ENCODE measurements around the gene PRR16.

DNA sequence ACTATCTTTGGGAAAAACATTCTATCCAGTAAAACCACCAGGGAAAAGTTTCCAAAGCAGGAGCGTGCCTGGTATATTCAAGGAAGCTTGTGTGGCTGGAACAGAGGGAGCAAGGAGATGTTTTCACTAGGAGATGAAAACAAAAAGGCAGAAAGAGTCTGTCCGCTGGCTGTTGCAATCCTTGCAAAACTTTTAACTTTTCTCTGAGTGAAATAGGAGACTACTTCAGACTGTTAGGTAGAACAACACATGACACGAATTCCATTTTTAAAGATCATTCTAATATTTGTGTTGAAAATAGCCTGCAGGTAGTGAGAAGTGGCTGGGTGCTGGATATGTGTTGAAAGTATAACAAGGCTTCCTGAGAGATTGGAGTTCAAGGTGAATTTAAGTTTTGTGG, 69.5 kb downstream of the PRR16 start:
- TF ChIP-seq, protein P1, sequence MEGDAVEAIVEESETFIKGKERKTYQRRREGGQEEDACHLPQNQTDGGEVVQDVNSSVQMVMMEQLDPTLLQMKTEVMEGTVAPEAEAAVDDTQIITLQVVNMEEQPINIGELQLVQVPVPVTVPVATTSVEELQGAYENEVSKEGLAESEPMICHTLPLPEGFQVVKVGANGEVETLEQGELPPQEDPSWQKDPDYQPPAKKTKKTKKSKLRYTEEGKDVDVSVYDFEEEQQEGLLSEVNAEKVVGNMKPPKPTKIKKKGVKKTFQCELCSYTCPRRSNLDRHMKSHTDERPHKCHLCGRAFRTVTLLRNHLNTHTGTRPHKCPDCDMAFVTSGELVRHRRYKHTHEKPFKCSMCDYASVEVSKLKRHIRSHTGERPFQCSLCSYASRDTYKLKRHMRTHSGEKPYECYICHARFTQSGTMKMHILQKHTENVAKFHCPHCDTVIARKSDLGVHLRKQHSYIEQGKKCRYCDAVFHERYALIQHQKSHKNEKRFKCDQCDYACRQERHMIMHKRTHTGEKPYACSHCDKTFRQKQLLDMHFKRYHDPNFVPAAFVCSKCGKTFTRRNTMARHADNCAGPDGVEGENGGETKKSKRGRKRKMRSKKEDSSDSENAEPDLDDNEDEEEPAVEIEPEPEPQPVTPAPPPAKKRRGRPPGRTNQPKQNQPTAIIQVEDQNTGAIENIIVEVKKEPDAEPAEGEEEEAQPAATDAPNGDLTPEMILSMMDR (IDR thresholded peaks at IDR 0.05) = no peak
- TF ChIP-seq POLR2AphosphoS5 (IDR thresholded peaks at IDR 0.05) = no peak
